GM12878 (cell line): Measurements from ENCODE around the gene LY6G5C. TPM values are rescaled to one million over a fixed set of nuclear protein-coding genes. Genes with fewer than 3 reads are reported as not detected.

ENCODE experiments used
- ATAC-seq: fragments of 200-7000 bp; cut with Tn5 transposase; 3 replicates; pipeline ENCODE4 v1.9.1; 2020; ENCODE audit warnings: mild to moderate bottlenecking, moderate library complexity
- BruUV-seq: library from RNA; stranded (reverse); fragments of 400-500 nt; replicated peaks from 2 replicates; lab custom pipeline; 2021; lab: Mats Ljungman, UMichigan
- CTCF ChIA-PET: fragments of 300-600 bp; sonication (Branson Sonifier 250); formaldehyde crosslinking; extraction: SDS; loops from one replicate; lab custom pipeline; 2021; ENCODE audit warnings: inconsistent platforms; lab: Yijun Ruan, JAX
- POLR2A ChIA-PET: fragments of 350-600 bp; formaldehyde crosslinking; extraction: SDS; loops from one replicate; lab custom pipeline; 2021; ENCODE audit warnings: inconsistent platforms; lab: Charles Lee
- RAD21 ChIA-PET: fragments of 300-600 bp; sonication (Branson Sonifier 250); formaldehyde crosslinking; loops from one replicate; lab custom pipeline; 2023; ENCODE audit warnings: antibody characterized with exemption; ENCODE audit not compliant: unreplicated experiment; lab: Charles Lee
- SMC1A ChIA-PET: fragments of 300-600 bp; sonication (Branson Sonifier 250); formaldehyde crosslinking; loops from one replicate; lab custom pipeline; 2023; ENCODE audit not compliant: unreplicated experiment, uncharacterized antibody; lab: Charles Lee
- DNase-seq: peaks from one replicate; pipeline ENCODE4 v3.0.0-alpha.2; 2011; ENCODE audit warnings: low read depth, low spot score
- FAIRE-seq: peaks from 3 replicates; lab custom pipeline; 2011; peaks lifted over from hg19 to GRCh38; lab: Jason Lieb, UNC
- H2AFZ ChIP-seq: 2 replicates; pipeline ENCODE4 v1.6.0; 2011; ENCODE audit warnings: low read depth, low read length, control low read depth; ENCODE audit not compliant: control insufficient read depth
- H3K27ac ChIP-seq: 2 replicates; pipeline ENCODE4 v1.5.1; 2011; ENCODE audit warnings: control low read depth; ENCODE audit not compliant: control insufficient read depth, insufficient read depth
- H3K27me3 ChIP-seq, 2 experiments: replicated peaks in 1 of 2; 2 replicates each; pipeline versions ENCODE4 v1.6.0 to v1.6.1; 2011; ENCODE audit warnings: low read length in 1 of 2; ENCODE audit not compliant: control insufficient read depth in 2 of 2, insufficient read depth in 2 of 2
- H3K36me3 ChIP-seq, 2 experiments: 2 replicates each; pipeline ENCODE4 v1.5.1; 2011; ENCODE audit warnings: low read length in 1 of 2; ENCODE audit not compliant: control insufficient read depth in 2 of 2, insufficient read depth in 2 of 2
- H3K4me1 ChIP-seq: 2 replicates; pipeline ENCODE4 v1.6.1; 2011; ENCODE audit warnings: mild to moderate bottlenecking, low read length, moderate library complexity, mixed read lengths; ENCODE audit not compliant: control insufficient read depth, insufficient read depth
- H3K4me2 ChIP-seq: 2 replicates; pipeline ENCODE4 v1.6.0; 2011; ENCODE audit warnings: control low read depth; ENCODE audit not compliant: control insufficient read depth, insufficient read depth
- H3K4me3 ChIP-seq: fragments of 200-600 bp; sonication (generic); 2 replicates; pipeline ENCODE4 v1.5.1; 2016
- H3K79me2 ChIP-seq: 2 replicates; pipeline ENCODE4 v1.6.0; 2011; ENCODE audit warnings: low read length; ENCODE audit not compliant: control insufficient read depth, insufficient read depth
- H3K9ac ChIP-seq: 2 replicates; pipeline ENCODE4 v1.8.0; 2011; ENCODE audit warnings: low read length, control low read depth, mixed read lengths; ENCODE audit not compliant: control insufficient read depth, insufficient read depth
- H3K9me3 ChIP-seq: replicated peaks from 3 replicates; pipeline ENCODE4 v1.5.1; 2011; ENCODE audit warnings: mild to moderate bottlenecking, low read length; ENCODE audit not compliant: control insufficient read depth, insufficient read depth
- H4K20me1 ChIP-seq: 2 replicates; pipeline ENCODE4 v1.6.0; 2011; ENCODE audit not compliant: control insufficient read depth, insufficient read depth
- CHD4 ChIP-seq: fragments of 200-600 bp; sonication (generic); IDR thresholded peaks from 2 replicates; pipeline ENCODE4 v1.6.1; 2016; ENCODE audit warnings: mild to moderate bottlenecking
- CUX1 ChIP-seq: IDR thresholded peaks from 2 replicates; pipeline ENCODE4 v1.6.1; 2012; ENCODE audit warnings: improper control_type of control experiment, low read depth, low read length; ENCODE audit not compliant: insufficient replicate concordance
- KAT2A ChIP-seq: conservative IDR thresholded peaks from 2 replicates; pipeline ENCODE4 v1.6.1; 2011; ENCODE audit warnings: low read depth, low read length; ENCODE audit not compliant: control insufficient read depth
- MEF2A ChIP-seq: IDR thresholded peaks from 2 replicates; pipeline ENCODE4 v1.6.1; 2011; ENCODE audit warnings: low read depth, mild to moderate bottlenecking, low read length, moderate library complexity; ENCODE audit not compliant: insufficient read depth
- MTA2 ChIP-seq: fragments of 450-650 bp; IDR thresholded peaks from 2 replicates; pipeline ENCODE4 v1.6.1; 2016; ENCODE audit warnings: low read depth, mild to moderate bottlenecking, moderate library complexity
- ZZZ3 ChIP-seq: IDR thresholded peaks from 2 replicates; pipeline ENCODE4 v1.6.1; 2011; ENCODE audit warnings: low read depth; ENCODE audit not compliant: control insufficient read depth, insufficient read length
- WGBS: methylation state at CpG from one replicate; pipeline ENCODE4 v1.1.6; 2016; ENCODE audit warnings: low lambda C conversion rate; ENCODE audit not compliant: insufficient replicate concordance, insufficient coverage; ENCODE audit errors: missing lambda C conversion rate; 5-methylcytosine and 5-hydroxymethylcytosine counted together
- in situ Hi-C: fragments of 300-500 bp; cut with MboI; formaldehyde crosslinking; loops from 9 replicates; pipeline ENCODE4 v1.14.3; 2018; ENCODE audit warnings: mixed read lengths
- intact Hi-C: fragments of 100-400 bp; cut with micrococcal nuclease; formaldehyde crosslinking; loops from one replicate; pipeline ENCODE4 v1.14.2; 2022; ENCODE audit not compliant: unreplicated experiment
- polyA plus RNA-seq, 11 experiments: library from polyadenylated mRNA; depleted of rRNA in 4 of 11; unstranded in 6 of 11; stranded (reverse) in 5 of 11; fragments of >200 nt; fragmentation: Nextera tagmentation in 4 of 11; fragmentation: Illumina TruSeq in 1 of 11; extraction: Ambion mirVana in 4 of 11; extraction: Trizol in 1 of 11; gene quantifications; 1 replicate in 1 of 11; 2 replicates in 10 of 11; pipeline versions ENCODE4 v1.2.1 to v1.2.3, GENCODE V29; 2011 to 2016; ENCODE audit warnings: inconsistent platforms in 2 of 11, missing spikeins in 2 of 11, low read depth in 1 of 11
- total RNA-seq, 4 experiments: library from RNA; depleted of rRNA in 3 of 4; stranded (reverse); fragments of >200 nt in 3 of 4; fragmentation: Illumina TruSeq in 1 of 4; extraction: Trizol in 1 of 4; gene quantifications; 2 replicates each; pipeline versions ENCODE4 v1.2.1 to v1.2.3, GENCODE V29; 2013 to 2021

LY6G5C gene
- total and polyA plus RNA-seq, 10 of the 15 experiments (the other 5 are each of a cell fraction or from before 2014, with no cell fraction given): 0.76 to 6.1 (median 1.7) TPM

- no peak overlapping the region for H2AFZ ChIP-seq
- in situ Hi-C loops: no loop called here
- H3K79me2 ChIP-seq: no peaks in the 10 kb centered on the region
- CTCF ChIA-PET: no interaction called here
- no peak for ATAC-seq
- no peak overlapping the region for H3K27ac ChIP-seq
- no peak overlapping the region for H3K4me3 ChIP-seq
- H3K4me2 ChIP-seq: no peak overlapping the region
- no peak for DNase-seq
- no peaks in the 10 kb centered on the region for H4K20me1 ChIP-seq
- SMC1A ChIA-PET: interaction anchor here (0.7 kb wide), 1 partner anchor 172 kb away, joined by 4 read pairs; no protein-coding TSS in a partner anchor
- no peak for FAIRE-seq
- BruUV-seq: no TSS peak
- 98% methylated on average over 9 of the region's 12 CpGs for WGBS
- H3K9ac ChIP-seq: no peak overlapping the region
- H3K27me3 ChIP-seq: no peaks in the 10 kb centered on the region
- RAD21 ChIA-PET: no interaction called here
- H3K4me1 ChIP-seq: no peaks in the 10 kb centered on the region
- H3K9me3 ChIP-seq: no peaks in the 10 kb centered on the region
- POLR2A ChIA-PET: interaction anchor here (0.5 to 2.2 kb wide), 2 partner anchors 47 to 104 kb away, joined by 3 to 5 read pairs; no protein-coding TSS in a partner anchor
- peaks cover 16 to 41% of the 10 kb centered on the region in 2 experiments for H3K36me3 ChIP-seq
- no peak for TF ChIP-seq CHD4
- no peak for TF ChIP-seq KAT2A
- no peak for TF ChIP-seq CUX1
- TF ChIP-seq MEF2A: no peak
- TF ChIP-seq MTA2: no peak
- no peak for TF ChIP-seq ZZZ3
- intact Hi-C loops: no loop called here
Measured at GRCh38 chr6:31691564-31692108, 10.8 kb upstream of the LY6G5C start.
